ENCODE results near the gene BMP6.

- TF ChIP-seq, protein P1, sequence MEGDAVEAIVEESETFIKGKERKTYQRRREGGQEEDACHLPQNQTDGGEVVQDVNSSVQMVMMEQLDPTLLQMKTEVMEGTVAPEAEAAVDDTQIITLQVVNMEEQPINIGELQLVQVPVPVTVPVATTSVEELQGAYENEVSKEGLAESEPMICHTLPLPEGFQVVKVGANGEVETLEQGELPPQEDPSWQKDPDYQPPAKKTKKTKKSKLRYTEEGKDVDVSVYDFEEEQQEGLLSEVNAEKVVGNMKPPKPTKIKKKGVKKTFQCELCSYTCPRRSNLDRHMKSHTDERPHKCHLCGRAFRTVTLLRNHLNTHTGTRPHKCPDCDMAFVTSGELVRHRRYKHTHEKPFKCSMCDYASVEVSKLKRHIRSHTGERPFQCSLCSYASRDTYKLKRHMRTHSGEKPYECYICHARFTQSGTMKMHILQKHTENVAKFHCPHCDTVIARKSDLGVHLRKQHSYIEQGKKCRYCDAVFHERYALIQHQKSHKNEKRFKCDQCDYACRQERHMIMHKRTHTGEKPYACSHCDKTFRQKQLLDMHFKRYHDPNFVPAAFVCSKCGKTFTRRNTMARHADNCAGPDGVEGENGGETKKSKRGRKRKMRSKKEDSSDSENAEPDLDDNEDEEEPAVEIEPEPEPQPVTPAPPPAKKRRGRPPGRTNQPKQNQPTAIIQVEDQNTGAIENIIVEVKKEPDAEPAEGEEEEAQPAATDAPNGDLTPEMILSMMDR (IDR thresholded peaks at IDR 0.05) = no peak
- TF ChIP-seq POLR2A (IDR thresholded peaks at IDR 0.05) = no peak
Measured at GRCh38 chr6:7693827-7694226, 32.1 kb upstream of the BMP6 start.
